A673 (cell line): ENCODE measurements around the gene SEPTIN1. TPM values are rescaled to one million over a fixed set of nuclear protein-coding genes. Genes with fewer than 3 reads are reported as not detected.

Experiments used
- BruUV-seq: library from RNA; stranded (reverse); fragments of 400-500 nt; replicated peaks from 2 replicates; lab custom pipeline; 2021; lab: Mats Ljungman, UMichigan
- CTCF ChIA-PET: fragments of 300-600 bp; sonication (Branson Sonifier 250); formaldehyde crosslinking; loops from one replicate; lab custom pipeline; 2022; ENCODE audit warnings: antibody characterized with exemption; lab: Charles Lee
- POLR2A ChIA-PET: fragments of 300-600 bp; sonication (Branson Sonifier 250); formaldehyde crosslinking; loops from one replicate; lab custom pipeline; 2022; ENCODE audit warnings: antibody characterized with exemption; ENCODE audit not compliant: low non-redundant PET; lab: Charles Lee
- DNase-seq: peaks from one replicate; pipeline ENCODE4 v3.0.0-alpha.2; 2015; ENCODE audit warnings: low spot score
- H3K27ac ChIP-seq: fragments of 200-600 bp; sonication (generic); 2 replicates; pipeline ENCODE4 v1.5.1; 2016; ENCODE audit warnings: mixed run types, low read depth, mild to moderate bottlenecking, mixed read lengths, antibody characterized with exemption, low read length; ENCODE audit not compliant: poor library complexity, severe bottlenecking
- H3K27me3 ChIP-seq: fragments of 200-600 bp; sonication (generic); replicated peaks from 2 replicates; pipeline ENCODE4 v1.6.1; 2017; ENCODE audit warnings: mixed run types, low read depth, mild to moderate bottlenecking, mixed read lengths, antibody characterized with exemption, low read length; ENCODE audit not compliant: insufficient read depth, poor library complexity
- H3K36me3 ChIP-seq: fragments of 200-600 bp; sonication (generic); 2 replicates; pipeline ENCODE4 v1.6.1; 2016; ENCODE audit warnings: mixed run types, mild to moderate bottlenecking, mixed read lengths, antibody characterized with exemption, low read length; ENCODE audit not compliant: insufficient read depth, poor library complexity, severe bottlenecking
- H3K4me1 ChIP-seq: fragments of 200-600 bp; sonication (generic); 2 replicates; pipeline ENCODE4 v1.6.1; 2017; ENCODE audit warnings: mixed run types, mild to moderate bottlenecking, mixed read lengths, antibody characterized with exemption, low read length; ENCODE audit not compliant: insufficient read depth, poor library complexity, severe bottlenecking
- H3K4me3 ChIP-seq: fragments of 200-600 bp; sonication (generic); 2 replicates; pipeline ENCODE4 v1.5.1; 2016; ENCODE audit warnings: low read depth, mixed run types, mild to moderate bottlenecking, mixed read lengths, low read length; ENCODE audit not compliant: poor library complexity, severe bottlenecking
- H3K9me3 ChIP-seq: fragments of 200-600 bp; sonication (generic); 2 replicates; pipeline ENCODE4 v1.6.1; 2016; ENCODE audit warnings: mixed run types, low read depth, mild to moderate bottlenecking, mixed read lengths, antibody characterized with exemption, low read length; ENCODE audit not compliant: poor library complexity, severe bottlenecking
- EZH2 ChIP-seq: fragments of 200-600 bp; sonication (generic); IDR thresholded peaks from 2 replicates; pipeline ENCODE4 v1.6.1; 2017; ENCODE audit warnings: borderline replicate concordance, low read depth, mild to moderate bottlenecking, mixed read lengths, antibody characterized with exemption, low read length; ENCODE audit not compliant: poor library complexity, severe bottlenecking
- intact Hi-C: fragments of 100-400 bp; cut with micrococcal nuclease; formaldehyde crosslinking; loops from one replicate; pipeline ENCODE4 v1.10.0; 2022; ENCODE audit not compliant: unreplicated experiment
- total RNA-seq: library from RNA; stranded (reverse); gene quantifications from 2 replicates; pipeline ENCODE4 v1.2.3, GENCODE V29; 2021
- TF ChIP-seq, protein P1 (sequence below): fragments of 300-800, 200-600 bp; sonication (generic); conservative IDR thresholded peaks from 2 replicates; pipeline ENCODE4 v1.5.1; 2017; ENCODE audit warnings: low read depth, mild to moderate bottlenecking, antibody characterized with exemption, low read length, moderate library complexity, mixed read lengths

Gene SEPTIN1
- total RNA-seq, 1 experiment from 2014 or later, result 0.86 TPM

DNA sequence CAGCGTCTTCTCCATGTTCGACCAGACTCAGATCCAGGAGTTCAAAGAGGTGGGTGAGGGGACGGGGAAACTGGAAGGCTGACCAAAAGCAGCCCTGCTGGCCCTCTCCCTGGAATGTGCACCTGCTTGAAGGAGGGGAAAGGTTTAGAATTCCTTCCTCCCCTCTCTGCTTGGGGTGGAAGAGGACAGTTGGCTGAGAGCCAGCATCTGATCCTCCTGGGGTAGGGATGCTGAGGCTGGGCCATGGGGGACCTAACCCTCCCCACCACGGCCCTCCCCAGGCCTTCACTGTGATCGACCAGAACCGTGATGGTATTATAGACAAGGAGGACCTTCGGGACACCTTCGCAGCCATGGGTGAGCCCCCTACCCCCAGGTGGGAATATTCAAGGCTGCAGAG, 6.5 kb downstream of the SEPTIN1 start:
- POLR2A ChIA-PET, result no interaction called here
- BruUV-seq, result no TSS peak
- TF ChIP-seq, protein P1, sequence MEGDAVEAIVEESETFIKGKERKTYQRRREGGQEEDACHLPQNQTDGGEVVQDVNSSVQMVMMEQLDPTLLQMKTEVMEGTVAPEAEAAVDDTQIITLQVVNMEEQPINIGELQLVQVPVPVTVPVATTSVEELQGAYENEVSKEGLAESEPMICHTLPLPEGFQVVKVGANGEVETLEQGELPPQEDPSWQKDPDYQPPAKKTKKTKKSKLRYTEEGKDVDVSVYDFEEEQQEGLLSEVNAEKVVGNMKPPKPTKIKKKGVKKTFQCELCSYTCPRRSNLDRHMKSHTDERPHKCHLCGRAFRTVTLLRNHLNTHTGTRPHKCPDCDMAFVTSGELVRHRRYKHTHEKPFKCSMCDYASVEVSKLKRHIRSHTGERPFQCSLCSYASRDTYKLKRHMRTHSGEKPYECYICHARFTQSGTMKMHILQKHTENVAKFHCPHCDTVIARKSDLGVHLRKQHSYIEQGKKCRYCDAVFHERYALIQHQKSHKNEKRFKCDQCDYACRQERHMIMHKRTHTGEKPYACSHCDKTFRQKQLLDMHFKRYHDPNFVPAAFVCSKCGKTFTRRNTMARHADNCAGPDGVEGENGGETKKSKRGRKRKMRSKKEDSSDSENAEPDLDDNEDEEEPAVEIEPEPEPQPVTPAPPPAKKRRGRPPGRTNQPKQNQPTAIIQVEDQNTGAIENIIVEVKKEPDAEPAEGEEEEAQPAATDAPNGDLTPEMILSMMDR, result no peak
- no peak for TF ChIP-seq EZH2
- H3K4me3 ChIP-seq, result no peak overlapping the region
- intact Hi-C loops, result no loop called here
- H3K27ac ChIP-seq, result no peak overlapping the region
- CTCF ChIA-PET, result no interaction called here
- peaks cover 14% of the 10 kb centered on the region for H3K4me1 ChIP-seq
- no peaks in the 10 kb centered on the region for H3K9me3 ChIP-seq
- no peak for DNase-seq
- no peaks in the 10 kb centered on the region for H3K36me3 ChIP-seq
- no peaks in the 10 kb centered on the region for H3K27me3 ChIP-seq

DNA sequence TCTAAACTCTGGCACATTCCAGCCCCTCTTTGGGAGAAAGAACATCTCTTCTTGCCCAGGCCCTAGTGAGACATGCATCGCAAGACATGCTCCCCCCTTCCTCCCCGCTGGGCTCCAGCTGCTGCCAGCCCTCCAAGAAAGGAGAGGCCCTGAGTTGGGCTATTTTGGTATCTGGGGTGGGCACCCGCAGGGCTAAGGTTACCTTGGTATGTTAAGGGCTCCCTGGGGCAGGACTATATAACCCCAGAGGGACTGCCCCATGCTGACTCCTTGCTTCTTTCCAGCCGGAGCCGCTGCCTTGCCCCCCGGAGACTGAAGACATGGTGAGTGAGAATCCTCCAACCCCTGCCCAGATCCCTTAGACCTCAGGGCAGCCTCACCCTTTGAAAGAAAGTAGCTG, 7.8 kb downstream of the SEPTIN1 start, which contains the start of gene MYL11:
Gene MYL11, plus strand, starts transcription at position 265 of the 400 bp plus-strand sequence. Its CDS starts 56 bp downstream, at position 321.
- Histone ChIP-seq H3K27me3 (no peaks in the 10 kb centered on the region), H3K9me3 (no peaks in the 10 kb centered on the region), H3K4me3 (no peak within 1 kb of the TSS), H3K27ac (no peak within 1 kb of the TSS), H3K4me1 (peaks cover 14% of the 10 kb centered on the region), H3K36me3 (no peaks in the 10 kb centered on the region)
- no peak for DNase-seq
- POLR2A ChIA-PET, result no interaction called here
- intact Hi-C loops, result loop anchor here (5.0 kb wide), 1 partner anchor 33 kb away; the partner anchor contains the start of gene ZNF771
- TF ChIP-seq, protein P1, result no peak
- no peak for TF ChIP-seq EZH2
- CTCF ChIA-PET, result no interaction called here
- BruUV-seq, result no TSS peak

DNA sequence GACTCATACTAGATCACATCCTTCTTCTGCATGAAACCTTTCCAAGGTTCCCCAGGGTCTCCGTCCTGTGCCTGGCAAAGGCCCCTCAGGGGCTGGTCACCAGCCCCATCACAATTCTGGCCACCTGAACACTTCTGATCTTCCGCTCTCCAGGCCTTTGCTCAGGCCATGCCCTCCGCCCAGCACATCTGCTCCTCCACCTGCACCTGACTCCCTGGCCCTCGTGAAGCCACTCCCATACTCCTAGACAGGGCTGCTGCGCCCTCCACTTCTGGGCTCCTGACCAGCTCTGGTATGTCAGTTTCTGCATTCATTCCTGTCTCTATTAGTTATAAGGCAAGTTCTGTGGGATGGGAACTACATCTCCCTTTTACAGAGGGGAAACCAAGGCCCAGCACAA, 9.6 kb downstream of the SEPTIN1 start:
- no peak for TF ChIP-seq EZH2
- TF ChIP-seq, protein P1, result no peak
- CTCF ChIA-PET, result no interaction called here
- intact Hi-C loops, result loop anchor here (5.0 kb wide), 1 partner anchor 35 kb away; the partner anchor contains the start of gene ZNF771

More for the DNA sequence above, 9.6 kb downstream of the SEPTIN1 start:
- no peak for DNase-seq
- Histone ChIP-seq H3K27ac (no peak overlapping the region), H3K36me3 (no peaks in the 10 kb centered on the region), H3K4me1 (peaks cover 14% of the 10 kb centered on the region), H3K9me3 (no peaks in the 10 kb centered on the region), H3K27me3 (no peaks in the 10 kb centered on the region), H3K4me3 (no peak overlapping the region)
- no TSS peak for BruUV-seq
- POLR2A ChIA-PET, result no interaction called here
